GM19193 (cell line): ENCODE data around the gene CERK.
A peak's percentile ranks its signal among the peaks of the same experiment; 100 is the strongest.

Experiments used
- POLR2A ChIP-seq: IDR thresholded peaks from 4 replicates; pipeline ENCODE4 v1.6.1; 2011; ENCODE audit not compliant: insufficient read depth, insufficient read length; ENCODE audit errors: extremely low read depth

The CERK gene

GRCh38 chr22:46691571-46691970 is 46.5 kb downstream of the CERK start:
- no peak for TF ChIP-seq POLR2A

- TF ChIP-seq POLR2A = no peak
These were observed 47.9 kb downstream of the CERK start for GRCh38 chr22:46690146-46690545.

- no peak for TF ChIP-seq POLR2A
These were observed 49.1 kb downstream of the CERK start for GRCh38 chr22:46688949-46689348.

- TF ChIP-seq POLR2A = no peak
These were observed 50.6 kb downstream of the CERK start for GRCh38 chr22:46687460-46687859.

GRCh38 chr22:46687048-46687444 is 51.0 kb downstream of the CERK start:
- TF ChIP-seq POLR2A = no peak

GRCh38 chr22:46686221-46687047 is 51.6 kb downstream of the CERK start:
- TF ChIP-seq POLR2A = no peak

GRCh38 chr22:46684706-46685105 is 53.3 kb downstream of the CERK start:
- TF ChIP-seq POLR2A = peak; percentile 15

GRCh38 chr22:46682011-46682731 is 55.9 kb downstream of the CERK start:
- no peak for TF ChIP-seq POLR2A

- TF ChIP-seq POLR2A = no peak
These were observed 57.0 kb downstream of the CERK start for GRCh38 chr22:46681010-46681409.

- no peak for TF ChIP-seq POLR2A
These were observed 58.3 kb downstream of the CERK start for GRCh38 chr22:46679706-46680269.

GRCh38 chr22:46678785-46679700 is 59.0 kb downstream of the CERK start:
- TF ChIP-seq POLR2A = no peak

GRCh38 chr22:46678003-46678657 is 59.9 kb downstream of the CERK start:
- no peak for TF ChIP-seq POLR2A

GRCh38 chr22:46677323-46678002 is 60.6 kb downstream of the CERK start:
- TF ChIP-seq POLR2A = no peak

GRCh38 chr22:46676881-46677280 is 61.2 kb downstream of the CERK start:
- TF ChIP-seq POLR2A = no peak
